Heart left ventricle (tissue), 13 donors: ENCODE results near the gene RHBDD2.

ENCODE experiments used
- CTCF ChIP-seq, 12 donors: fragments of 200-600 bp; sonication (generic) in 4 of 12; IDR thresholded peaks; one replicate each; pipeline versions ENCODE4 v1.5.0 to v1.8.0; 2018 to 2022; ENCODE audit warnings: antibody characterized with exemption in 12 of 12, mild to moderate bottlenecking in 5 of 12
- POLR2A ChIP-seq, 2 donors: fragments of 450-650 bp; IDR thresholded peaks; one replicate each; pipeline ENCODE4 v1.6.1; 2017; ENCODE audit warnings: antibody characterized with exemption in 2 of 2, mild to moderate bottlenecking in 2 of 2, moderate library complexity in 2 of 2
- donor health status: ischemic (EF 13 %, LVEDD 7.1; RV severe dilation, severe dysfunction).
- donor health status: DM: no; HTN: yes; CAD: no.
- donor health status: DM: no; HTN: no; CAD: no.
- donor health status: ischemic (EF 25% LVEDD 6.9; RV normal size, moderate dysfunction).
- donor health status: ischemic (EF 25% LVEDD 5.7; RV mildly dilated, moderate dysfunction).
- donor health status: ischemic (EF 35%, LVEDD 5.7; RV mildly dilated, moderate dysfunction).
- donor health status: nonischemic (EF 11% LVEDD 7.7; RV severe dilation, severe dysfunction).
- donor health status: DM: yes; HTN: yes; CAD: no.
- donor health status: PGD.
- donor health status: ischemic (EF 29% LVEDD 5.4; RV normal size, mild dysfunction).
- donor health status: nonischemic (EF 23%, LVEDD 6.1; RV moderate dilation, normal function).

- TF ChIP-seq CTCF (IDR thresholded peaks at IDR 0.05) (peak in 7 of 12 donors; percentile 3 to 50 (median 26)), POLR2A (IDR thresholded peaks at IDR 0.05) (peak; percentile 90 to 99)
These were observed at the start of gene RHBDD2 for GRCh38 chr7:75878769-75879611.
